SK-N-SH (cell line): ENCODE results near the gene SLX4IP.

Experiments
- CTCF ChIP-seq: fragments of 200-600 bp; sonication (generic); IDR thresholded peaks from 2 replicates; pipeline ENCODE4 v1.6.1; 2017; ENCODE audit warnings: antibody characterized with exemption, mild to moderate bottlenecking, moderate library complexity
- FOXM1 ChIP-seq: IDR thresholded peaks from 2 replicates; pipeline ENCODE4 v1.4.0; 2012; ENCODE audit warnings: low read depth, mild to moderate bottlenecking
- MAX ChIP-seq: IDR thresholded peaks from 2 replicates; pipeline ENCODE4 v1.4.0; 2012; ENCODE audit warnings: low read depth
- MEF2A ChIP-seq: IDR thresholded peaks from 2 replicates; pipeline ENCODE4 v1.4.0; 2012; ENCODE audit warnings: low read depth, borderline replicate concordance

GRCh38 chr20:10652660-10653261, 217.7 kb downstream of the SLX4IP start:
- TF ChIP-seq CTCF: no peak
- TF ChIP-seq MEF2A: no peak
- TF ChIP-seq FOXM1: no peak
- no peak for TF ChIP-seq MAX
